Activated CD4-positive, alpha-beta memory T cell treated with anti-CD3 and anti-CD28 coated beads, Interleukin-2, amount 10 ng/mL, durations not matched to agents 7 days and 5 days (primary cell): ENCODE data around the gene SOCS1. TPM values are rescaled to one million over a fixed set of nuclear protein-coding genes. Genes with fewer than 3 reads are reported as not detected.
"Not testable (repeated sequence)": the region's sequence is repeated elsewhere in the genome, so short reads cannot be mapped to it uniquely, and the experiment has no call there.

Experiments used
- CTCF ChIA-PET: fragments of 350-600 bp; sonication (Branson Sonifier 250); formaldehyde crosslinking; loops from one replicate; lab custom pipeline; 2021; ENCODE audit warnings: antibody characterized with exemption, inconsistent platforms; lab: Charles Lee
- POLR2A ChIA-PET: fragments of 350-600 bp; sonication (Branson Sonifier 250); formaldehyde crosslinking; loops from one replicate; lab custom pipeline; 2021; ENCODE audit warnings: antibody characterized with exemption; lab: Charles Lee
- DNase-seq: peaks from one replicate; pipeline ENCODE4 v3.0.0-alpha.2; 2020
- H3K27ac Mint-ChIP-seq: one replicate; pipeline ENCODE4 v1.8.0; 2021; ENCODE audit warnings: mild to moderate bottlenecking, mixed read lengths
- H3K27me3 Mint-ChIP-seq: one replicate; pipeline ENCODE4 v1.8.0; 2021; ENCODE audit warnings: mixed read lengths
- H3K36me3 Mint-ChIP-seq: one replicate; pipeline ENCODE4 v1.8.0; 2021; ENCODE audit warnings: low read depth, mixed read lengths
- H3K4me1 Mint-ChIP-seq: one replicate; pipeline ENCODE4 v1.8.0; 2021; ENCODE audit warnings: mixed read lengths
- H3K4me3 Mint-ChIP-seq: one replicate; pipeline ENCODE4 v1.8.0; 2021; ENCODE audit warnings: mild to moderate bottlenecking, mixed read lengths
- H3K9me3 Mint-ChIP-seq: one replicate; pipeline ENCODE4 v1.8.0; 2021; ENCODE audit warnings: mixed read lengths
- total RNA-seq, 2 experiments: library from RNA; stranded (reverse); gene quantifications; one replicate each; pipeline ENCODE4 v1.2.3, GENCODE V29; 2021

SOCS1 gene, protein sequence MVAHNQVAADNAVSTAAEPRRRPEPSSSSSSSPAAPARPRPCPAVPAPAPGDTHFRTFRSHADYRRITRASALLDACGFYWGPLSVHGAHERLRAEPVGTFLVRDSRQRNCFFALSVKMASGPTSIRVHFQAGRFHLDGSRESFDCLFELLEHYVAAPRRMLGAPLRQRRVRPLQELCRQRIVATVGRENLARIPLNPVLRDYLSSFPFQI
- 100 to 1,000 TPM; 136 to 142 TPM for total RNA-seq

DNA sequence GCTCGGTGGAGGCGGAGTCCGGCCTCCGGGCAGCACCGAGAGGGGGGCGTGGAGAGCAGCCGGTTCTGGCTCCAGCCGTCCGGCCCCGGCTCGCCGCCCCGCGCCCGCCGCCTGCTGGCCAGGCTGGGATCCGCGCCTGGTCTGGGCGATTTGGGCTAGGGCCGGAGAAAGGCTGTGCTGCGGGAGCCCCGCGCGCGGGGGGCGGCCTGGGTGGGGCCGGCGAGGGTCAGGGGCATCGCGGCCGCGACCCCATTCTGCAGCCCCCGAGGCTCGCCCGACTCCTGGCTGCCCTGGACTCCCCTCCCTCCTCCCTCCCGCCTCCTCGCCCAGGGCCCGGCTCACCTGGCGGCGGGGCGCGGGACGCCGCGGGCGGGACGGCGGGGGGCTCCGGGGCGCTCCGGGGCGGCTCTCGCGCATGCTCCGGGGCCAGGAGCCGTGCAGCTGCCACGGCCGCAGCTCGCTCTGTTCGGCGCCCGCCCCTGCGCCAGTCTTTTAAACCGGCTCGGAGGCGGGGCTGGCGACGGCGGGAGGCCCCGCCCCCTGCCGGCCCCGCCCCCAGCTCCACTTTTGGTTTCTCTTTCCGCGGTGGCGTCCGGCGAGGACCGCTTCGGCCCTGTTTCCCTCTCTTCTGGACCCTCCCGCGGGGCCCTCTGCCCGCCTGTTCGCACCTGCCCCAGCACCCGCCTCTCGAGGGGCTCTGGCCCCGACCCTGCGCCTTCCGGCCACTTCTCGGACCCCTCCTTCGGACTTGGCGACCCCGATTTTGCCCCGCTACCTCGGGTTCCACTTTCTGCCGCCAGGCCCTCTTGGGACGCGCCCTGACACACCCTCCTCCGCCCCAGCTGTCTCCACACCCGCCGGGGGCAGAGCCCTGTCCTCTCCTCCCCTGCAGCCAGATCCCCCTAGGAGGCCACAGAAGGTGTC is at the start of gene SOCS1:
SOCS1 (minus strand) TSS at position 468 of the 924 bp plus-strand sequence. CDS start 726 bp downstream, outside the sequence.
- peaks cover 12% of the 10 kb centered on the region for H3K27me3 Mint-ChIP-seq
- CTCF ChIA-PET, result interaction anchor here (0.6 to 8.0 kb wide), 50 partner anchors 8 to 330 kb away, joined by 3 to 233 read pairs (median 5); no protein-coding TSS in a partner anchor
- peaks cover 47% of the 10 kb centered on the region for H3K36me3 Mint-ChIP-seq
- POLR2A ChIA-PET, result interaction anchor here (0.6 to 10.1 kb wide), 64 partner anchors 8 to 824 kb away, joined by 3 to 309 read pairs (median 5); partner anchors contain the start of gene CIITA
- no peaks in the 10 kb centered on the region for H3K9me3 Mint-ChIP-seq
- DNase-seq, result peak; percentile 92
- peak within 1 kb of the TSS; percentile 94 for H3K4me3 Mint-ChIP-seq
- H3K27ac Mint-ChIP-seq, result peak within 1 kb of the TSS; percentile 94
- H3K4me1 Mint-ChIP-seq, result peaks cover 51% of the 10 kb centered on the region

DNA sequence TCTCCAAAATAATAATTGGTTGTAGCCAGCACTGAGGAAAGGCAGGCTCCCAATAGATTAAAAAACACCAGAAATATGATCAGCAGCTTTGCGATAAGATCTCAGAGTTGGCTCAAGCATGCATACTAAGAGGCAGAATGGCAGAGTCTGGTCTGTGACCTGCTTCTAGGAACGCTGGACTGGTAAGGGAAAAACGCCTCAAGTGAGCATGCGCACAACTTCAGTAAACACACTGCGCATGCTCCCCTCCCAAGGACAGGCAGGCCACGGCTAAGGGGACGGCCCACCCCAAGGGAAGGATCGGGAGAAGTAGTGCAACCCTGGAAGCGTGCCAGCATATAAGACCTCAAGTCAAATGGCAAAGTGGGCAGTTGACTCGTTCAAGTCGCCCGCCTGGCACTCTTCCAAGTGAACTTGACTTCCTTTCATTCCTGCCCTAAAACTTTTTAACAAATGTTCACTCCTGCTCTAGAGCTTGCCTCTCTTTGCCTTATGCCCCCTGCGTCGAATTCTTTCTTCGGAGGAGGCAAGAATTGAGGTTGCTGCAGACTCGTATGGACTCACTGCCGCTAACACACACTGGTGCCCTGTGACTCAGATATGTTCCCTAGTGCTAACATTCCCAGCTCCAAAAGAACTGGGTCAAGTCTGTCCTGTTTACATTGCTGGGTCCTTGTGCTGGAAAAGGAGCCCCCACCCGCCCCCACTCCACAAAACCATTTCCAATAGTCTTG is 47.6 kb upstream of the SOCS1 start:
- Mint-ChIP-seq H3K27ac (no peak overlapping the region), H3K4me1 (peaks cover 17% of the 10 kb centered on the region), H3K27me3 (peaks cover 14% of the 10 kb centered on the region), H3K36me3 (no peaks in the 10 kb centered on the region), H3K4me3 (no peak overlapping the region), H3K9me3 (no peaks in the 10 kb centered on the region)
- DNase-seq, result no peak
- ChIA-PET POLR2A (no interaction called here), CTCF (no interaction called here)

DNA sequence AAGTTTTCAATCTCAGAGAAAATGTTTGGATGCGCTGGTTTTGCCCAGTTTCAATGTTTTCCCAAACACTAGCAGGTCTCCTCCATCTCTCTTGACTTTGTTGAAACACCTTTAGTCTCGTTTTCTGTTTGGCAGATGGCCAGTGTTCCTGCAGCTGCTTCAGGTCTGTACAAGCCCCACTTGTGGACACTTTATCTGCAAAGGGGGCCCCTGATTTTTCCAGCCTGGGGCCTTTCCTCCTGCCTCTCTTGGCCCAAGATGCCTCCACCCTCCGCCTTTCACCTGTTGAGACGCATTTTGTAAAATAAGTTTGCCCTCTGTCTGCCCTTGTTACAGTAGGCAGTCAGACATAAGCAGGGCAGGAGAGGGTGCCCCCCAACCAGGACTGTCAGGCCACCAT is 47.0 kb upstream of the SOCS1 start:
- Mint-ChIP-seq H3K36me3 (no peaks in the 10 kb centered on the region), H3K4me3 (no peak overlapping the region), H3K27me3 (peaks cover 16% of the 10 kb centered on the region), H3K27ac (no peak overlapping the region), H3K9me3 (no peaks in the 10 kb centered on the region), H3K4me1 (peaks cover 13% of the 10 kb centered on the region)
- ChIA-PET POLR2A (no interaction called here), CTCF (no interaction called here)
- no peak for DNase-seq

DNA sequence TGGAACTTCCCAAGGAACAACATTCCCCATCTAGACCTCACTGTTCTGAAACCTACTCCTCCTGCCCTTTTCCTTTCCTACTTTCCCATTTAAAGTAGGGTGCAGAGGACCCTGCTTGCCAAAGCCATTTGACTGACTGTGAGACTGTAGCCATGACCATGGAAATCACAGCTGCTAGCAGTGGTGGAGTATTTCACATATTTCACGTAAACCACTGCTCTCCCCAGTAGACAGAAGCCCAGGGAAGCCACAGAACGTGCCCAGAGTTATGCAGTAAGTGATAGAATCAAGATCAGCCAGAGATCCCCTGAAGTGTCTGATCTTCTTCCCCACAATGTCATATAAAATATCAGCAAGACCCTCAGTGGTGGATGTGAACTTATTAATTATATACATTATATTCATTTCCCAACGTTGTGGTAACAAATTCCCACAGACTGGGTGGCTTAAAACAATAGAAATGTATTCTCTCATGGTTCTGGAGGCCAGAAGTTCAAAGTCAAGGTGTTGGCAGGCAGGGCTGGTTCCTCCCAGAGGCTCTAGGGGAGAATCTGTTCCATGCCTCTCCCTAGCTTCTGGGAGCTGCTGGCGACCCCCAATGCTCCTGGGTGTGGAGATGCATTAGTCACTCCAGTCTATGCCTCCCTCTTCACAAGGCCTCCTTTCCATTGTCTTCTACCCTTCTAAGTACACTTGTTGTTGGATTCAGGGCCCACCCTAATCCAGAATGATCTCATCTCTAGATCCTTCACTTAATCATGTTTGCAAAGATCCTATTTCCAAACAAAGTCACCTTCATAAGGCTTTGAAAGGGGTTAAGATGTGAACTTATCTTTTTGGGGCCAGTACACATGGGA is 45.9 kb upstream of the SOCS1 start:
- Mint-ChIP-seq H3K4me3 (no peak overlapping the region), H3K36me3 (no peaks in the 10 kb centered on the region), H3K27ac (no peak overlapping the region), H3K9me3 (no peaks in the 10 kb centered on the region), H3K27me3 (peaks cover 20% of the 10 kb centered on the region), H3K4me1 (peaks cover 16% of the 10 kb centered on the region)
- ChIA-PET CTCF (no interaction called here), POLR2A (no interaction called here)
- no peak for DNase-seq

DNA sequence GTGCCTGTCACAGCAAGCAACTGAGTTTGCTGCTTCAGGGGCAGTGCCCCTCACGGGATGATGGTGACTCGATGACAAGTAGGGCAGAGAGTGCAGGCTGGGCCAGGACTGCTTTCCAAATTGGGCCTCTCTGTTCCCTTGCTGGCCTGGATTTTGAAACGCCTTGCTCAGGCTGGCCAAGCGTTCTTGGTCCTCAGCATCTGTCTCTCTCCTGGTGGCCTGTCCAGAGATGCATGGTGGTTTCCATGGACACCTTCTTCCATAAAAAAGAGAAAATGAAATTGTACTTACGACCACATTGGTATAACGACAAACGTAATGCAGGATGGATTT is 44.5 kb upstream of the SOCS1 start:
- POLR2A ChIA-PET, result interaction anchor here (1.0 kb wide), 1 partner anchor 12 kb away, joined by 3 read pairs; no protein-coding TSS in a partner anchor
- CTCF ChIA-PET, result no interaction called here
- Mint-ChIP-seq H3K36me3 (no peaks in the 10 kb centered on the region), H3K27ac (no peak overlapping the region), H3K4me1 (peaks cover 18% of the 10 kb centered on the region), H3K27me3 (peaks cover 18% of the 10 kb centered on the region), H3K4me3 (no peak overlapping the region), H3K9me3 (no peaks in the 10 kb centered on the region)
- no peak for DNase-seq

DNA sequence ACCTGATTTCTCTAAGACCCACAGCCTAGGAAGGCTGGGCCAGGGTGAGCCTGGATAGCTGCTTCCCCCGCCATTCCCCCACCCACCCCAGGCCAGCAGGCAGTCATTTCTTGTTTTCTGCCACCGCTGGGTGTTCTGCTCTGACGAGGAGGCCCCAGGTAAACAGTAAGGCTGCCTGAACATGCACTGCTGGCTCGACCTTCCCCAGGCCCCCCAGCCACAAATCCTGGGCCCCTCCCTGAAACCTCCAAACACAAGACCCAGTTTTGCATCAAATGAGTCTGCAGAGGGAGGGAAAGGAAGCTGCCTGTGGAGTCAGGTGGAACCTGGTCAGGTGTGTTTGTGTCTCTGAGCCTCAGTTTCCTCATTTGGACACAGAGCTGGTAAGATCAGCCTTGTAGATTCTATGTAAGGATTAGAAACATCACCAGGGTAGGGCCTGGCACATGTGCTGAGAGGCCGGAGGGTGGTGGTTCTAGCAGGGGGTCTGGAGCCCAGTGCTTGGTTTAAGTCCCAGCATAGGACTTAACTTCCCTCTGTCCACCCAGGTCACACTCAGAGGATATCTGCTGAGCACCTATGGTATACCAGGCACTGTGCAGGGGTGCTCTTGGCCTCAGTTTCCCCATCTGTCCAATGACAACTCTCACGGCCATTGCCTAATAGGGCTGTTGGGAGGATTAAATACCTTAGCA is 44.0 kb upstream of the SOCS1 start:
- Mint-ChIP-seq H3K4me1 (peaks cover 18% of the 10 kb centered on the region), H3K9me3 (no peaks in the 10 kb centered on the region), H3K27ac (no peak overlapping the region), H3K36me3 (no peaks in the 10 kb centered on the region), H3K27me3 (peaks cover 23% of the 10 kb centered on the region), H3K4me3 (no peak overlapping the region)
- ChIA-PET CTCF (no interaction called here), POLR2A (interaction anchor here (0.8 to 1.0 kb wide), 2 partner anchors 9 to 12 kb away, joined by 3 read pairs; no protein-coding TSS in a partner anchor)
- DNase-seq, result no peak

DNA sequence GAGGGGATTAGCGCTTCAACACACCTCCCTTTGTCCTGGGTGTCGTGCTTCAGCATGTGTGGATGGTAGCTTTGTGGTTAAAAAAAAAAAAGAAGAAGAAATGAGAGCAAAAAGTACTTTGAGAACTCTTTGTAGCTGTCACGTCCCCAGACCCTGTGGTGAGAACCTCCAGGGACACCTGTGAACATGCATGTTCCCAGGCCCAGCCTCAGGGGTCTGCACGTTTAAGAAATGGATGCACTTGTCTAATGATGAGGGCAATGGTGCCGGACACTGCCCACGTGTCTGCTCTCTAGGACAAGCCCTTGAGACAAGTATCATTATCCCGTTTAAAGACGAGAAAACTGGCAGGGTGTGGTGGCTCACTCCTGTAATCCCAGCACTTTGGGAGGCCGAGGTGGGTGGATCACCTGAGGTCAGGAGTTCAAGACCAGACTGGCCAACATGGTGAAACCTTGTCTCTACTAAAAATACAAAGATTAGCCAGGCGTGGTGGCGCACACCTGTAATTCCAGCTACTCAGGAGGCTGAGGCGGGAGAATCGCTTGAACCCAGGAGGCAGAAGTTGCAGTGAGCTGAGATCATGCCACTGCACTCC is 43.0 kb upstream of the SOCS1 start:
- not testable (repeated sequence) for H3K27ac Mint-ChIP-seq, H3K36me3 Mint-ChIP-seq, DNase-seq, H3K4me3 Mint-ChIP-seq, H3K9me3 Mint-ChIP-seq
- CTCF ChIA-PET, result interaction anchor here (1.1 to 2.6 kb wide), 7 partner anchors 9 to 328 kb away, joined by 3 to 13 read pairs (median 4); no protein-coding TSS in a partner anchor
- H3K4me1 Mint-ChIP-seq, result peaks cover 18% of the 10 kb centered on the region
- H3K27me3 Mint-ChIP-seq, result peaks cover 26% of the 10 kb centered on the region
- POLR2A ChIA-PET, result interaction anchor here (0.9 to 2.9 kb wide), 2 partner anchors 35 to 55 kb away, joined by 3 to 18 read pairs; no protein-coding TSS in a partner anchor

DNA sequence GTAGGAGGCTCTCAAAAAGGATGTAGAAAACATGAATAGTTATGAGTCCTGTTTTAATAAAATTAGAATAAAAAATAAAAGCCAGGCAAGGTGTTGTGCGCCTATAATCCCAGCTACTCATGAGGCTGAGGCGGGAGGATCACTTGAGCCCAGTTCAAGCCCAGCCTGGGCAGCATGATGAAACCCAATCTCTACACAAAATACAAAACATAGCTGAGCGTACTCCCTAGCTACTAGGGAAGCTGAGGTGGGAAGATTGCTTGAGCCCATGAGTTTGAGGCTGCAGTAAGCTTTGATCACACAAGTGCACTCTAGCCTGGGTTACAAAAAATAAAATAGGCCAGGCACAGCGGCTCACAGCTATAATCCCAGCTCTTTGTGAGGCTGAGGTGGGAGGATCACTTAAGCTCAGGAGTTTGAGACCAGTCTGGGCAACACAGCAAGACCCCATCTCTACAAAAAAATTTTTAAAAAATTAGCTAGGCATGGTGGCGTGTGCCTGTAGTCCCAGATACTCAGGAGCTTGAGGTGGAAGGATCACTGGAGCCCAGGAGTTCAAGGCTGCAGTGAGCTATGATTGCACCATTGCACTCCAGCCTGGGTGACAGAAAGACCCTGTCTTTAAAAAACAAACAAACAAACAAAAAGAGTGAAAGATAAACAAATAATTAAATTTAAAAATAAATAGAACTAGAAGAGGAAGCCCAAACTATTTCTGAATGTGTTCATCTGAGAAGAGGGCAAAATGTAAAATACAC is 42.3 kb upstream of the SOCS1 start:
- Mint-ChIP-seq H3K4me1 (peaks cover 18% of the 10 kb centered on the region), H3K4me3 (no peak overlapping the region), H3K36me3 (no peaks in the 10 kb centered on the region), H3K27me3 (peaks cover 32% of the 10 kb centered on the region), H3K27ac (no peak overlapping the region), H3K9me3 (no peaks in the 10 kb centered on the region)
- no peak for DNase-seq
- ChIA-PET POLR2A (interaction anchor here (0.9 to 2.9 kb wide), 12 partner anchors 10 to 333 kb away, joined by 3 to 18 read pairs (median 4); partner anchors contain the start of gene SOCS1), CTCF (interaction anchor here (0.6 to 2.6 kb wide), 16 partner anchors 9 to 788 kb away, joined by 3 to 13 read pairs (median 4); partner anchors contain the start of gene SOCS1)

DNA sequence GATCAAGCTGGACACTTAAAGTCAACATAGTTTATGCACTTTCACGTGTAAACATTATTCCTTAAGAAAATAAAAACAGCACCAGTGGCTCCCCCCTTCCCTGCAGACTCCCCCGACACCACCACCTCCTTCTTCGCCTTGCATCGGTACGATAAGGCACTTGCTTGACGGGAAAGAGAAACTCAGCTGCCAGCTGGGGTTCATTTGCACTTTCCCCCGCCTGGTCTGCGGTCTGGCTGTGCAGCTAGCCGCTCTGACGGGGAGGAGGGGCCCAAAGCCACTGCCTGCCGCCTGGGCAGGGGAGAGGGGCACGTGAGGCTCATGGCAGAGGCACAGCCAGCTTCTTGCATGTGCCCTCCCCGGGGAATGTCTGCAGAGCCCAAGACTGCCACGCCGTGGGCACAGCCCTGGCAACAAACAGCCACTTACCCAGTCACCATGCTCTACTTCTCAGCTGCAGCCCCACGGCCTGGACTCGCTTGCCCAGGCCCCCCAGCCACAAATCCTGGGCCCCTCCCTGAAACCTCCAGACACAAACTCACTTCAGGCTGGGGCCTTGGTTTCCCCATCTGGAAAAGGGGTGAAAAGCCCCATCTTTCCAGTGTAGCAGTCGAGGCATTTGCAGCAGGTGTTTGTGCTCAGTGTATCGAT is 41.6 kb upstream of the SOCS1 start:
- Mint-ChIP-seq H3K36me3 (no peaks in the 10 kb centered on the region), H3K4me1 (peaks cover 18% of the 10 kb centered on the region), H3K27ac (no peak overlapping the region), H3K4me3 (peak overlapping the region; percentile 4), H3K27me3 (peaks cover 38% of the 10 kb centered on the region), H3K9me3 (no peaks in the 10 kb centered on the region)
- ChIA-PET POLR2A (interaction anchor here (0.8 to 2.9 kb wide), 13 partner anchors 10 to 333 kb away, joined by 3 to 18 read pairs (median 4); partner anchors contain the start of gene SOCS1), CTCF (interaction anchor here (0.7 to 2.6 kb wide), 16 partner anchors 11 to 788 kb away, joined by 3 to 13 read pairs (median 4); partner anchors contain the start of gene SOCS1)
- peak; percentile 79 for DNase-seq
